Tibial nerve (tissue), 3 donors: Measurements from ENCODE around the gene DACH2.

Source experiments
- CTCF ChIP-seq, 5 experiments: fragments of 200-600 bp in 3 of 5; fragments of 450-650 bp in 2 of 5; sonication (generic) in 3 of 5; IDR thresholded peaks; one replicate each; pipeline ENCODE4 v1.5.1; 2016 to 2019; ENCODE audit warnings: antibody characterized with exemption in 5 of 5, mild to moderate bottlenecking in 3 of 5, moderate library complexity in 2 of 5
- POLR2A ChIP-seq, 2 donors: fragments of 450-650 bp; IDR thresholded peaks; one replicate each; pipeline ENCODE4 v1.6.1; 2017; ENCODE audit warnings: antibody characterized with exemption in 2 of 2, mild to moderate bottlenecking in 2 of 2, moderate library complexity in 2 of 2

DNA sequence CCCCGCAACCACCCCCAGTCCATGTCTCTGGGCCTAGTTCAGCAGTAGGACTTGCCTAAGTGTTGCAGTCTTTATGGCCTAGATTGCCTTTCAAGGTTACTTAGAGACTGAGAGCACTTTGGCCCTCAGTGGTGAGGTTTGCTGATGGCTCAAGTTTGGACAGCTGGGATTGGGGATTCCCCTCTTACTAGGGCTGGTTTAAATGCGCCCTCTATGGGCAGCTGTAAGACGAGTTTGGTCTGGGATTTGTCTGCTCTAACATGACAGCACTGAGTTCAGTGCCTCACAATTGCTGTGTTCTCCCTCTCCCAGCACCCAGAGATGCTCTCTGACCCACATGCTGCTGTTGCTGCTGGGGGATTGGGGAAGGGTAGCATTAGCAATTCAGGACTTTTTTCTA, 23.1 kb downstream of the DACH2 start:
- peak in 1 of 5 experiments; percentile 20 for TF ChIP-seq CTCF (IDR thresholded peaks at IDR 0.05)
- no peak for TF ChIP-seq POLR2A (IDR thresholded peaks at IDR 0.05)
